Germinal center (tissue), 1 donor: ENCODE results near the gene P4HA3.
A peak's percentile ranks its signal among the peaks of the same experiment; 100 is the strongest.
"Not testable (repeated sequence)": the region's sequence is repeated elsewhere in the genome, so short reads cannot be mapped to it uniquely, and the experiment has no call there.

Experiments used
- DNase-seq: peaks from one replicate; pipeline ENCODE4 v3.0.0; 2012; ENCODE audit warnings: mixed read lengths, low spot score

The P4HA3 gene

DNA sequence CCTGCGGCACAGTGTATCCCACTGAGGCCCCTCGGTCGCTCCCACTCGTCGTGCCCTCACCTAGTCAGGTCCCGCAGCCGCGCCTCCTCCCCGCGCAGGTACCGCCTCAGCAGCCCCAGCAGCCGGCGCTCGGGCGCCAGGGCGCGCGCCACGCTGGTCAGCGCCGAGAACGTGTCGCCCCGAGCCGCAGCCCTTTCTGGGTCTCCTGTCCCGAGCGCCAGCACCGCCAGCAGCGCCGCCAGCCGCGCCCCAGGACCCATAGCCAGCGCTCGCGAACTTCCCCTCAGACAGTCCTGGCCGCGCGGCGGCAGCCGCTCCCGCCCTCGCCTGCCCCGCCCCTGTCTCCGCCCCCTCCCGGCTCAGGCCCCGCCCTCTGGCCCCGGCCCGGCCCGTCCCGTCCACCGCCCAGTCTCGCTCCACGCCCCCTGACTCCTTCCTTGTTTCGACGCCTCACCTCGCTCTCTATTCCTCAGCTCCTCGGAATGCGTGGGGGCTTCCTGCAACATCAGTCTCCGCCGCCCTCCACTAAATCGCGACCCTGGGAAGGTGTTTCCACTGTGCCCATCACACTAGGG lies at the start of gene P4HA3:
TSS of gene P4HA3 (minus strand) at position 289 of the 575 bp plus-strand sequence. CDS start at position 260, 29 bp downstream.
- DNase-seq: peak; percentile 84

DNA sequence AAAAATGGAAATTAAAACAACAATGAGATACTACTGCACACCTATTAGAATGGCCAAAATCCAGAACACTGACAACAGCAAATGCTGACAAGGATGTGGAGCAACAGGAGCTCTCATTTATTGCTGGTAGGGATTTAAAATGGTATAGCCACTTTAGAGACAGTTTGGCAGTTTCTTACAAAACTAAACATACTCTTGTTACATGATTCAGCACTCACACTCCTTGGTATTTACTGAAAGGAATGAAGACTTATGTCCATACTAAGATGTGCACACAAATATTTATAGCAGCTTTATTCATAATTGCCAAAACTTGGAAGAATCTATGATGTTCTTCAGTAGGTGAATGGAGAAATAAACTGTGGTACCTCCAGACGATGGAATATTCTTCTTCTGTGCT lies 46.0 kb upstream of the P4HA3 start:
- no peak for DNase-seq

DNA sequence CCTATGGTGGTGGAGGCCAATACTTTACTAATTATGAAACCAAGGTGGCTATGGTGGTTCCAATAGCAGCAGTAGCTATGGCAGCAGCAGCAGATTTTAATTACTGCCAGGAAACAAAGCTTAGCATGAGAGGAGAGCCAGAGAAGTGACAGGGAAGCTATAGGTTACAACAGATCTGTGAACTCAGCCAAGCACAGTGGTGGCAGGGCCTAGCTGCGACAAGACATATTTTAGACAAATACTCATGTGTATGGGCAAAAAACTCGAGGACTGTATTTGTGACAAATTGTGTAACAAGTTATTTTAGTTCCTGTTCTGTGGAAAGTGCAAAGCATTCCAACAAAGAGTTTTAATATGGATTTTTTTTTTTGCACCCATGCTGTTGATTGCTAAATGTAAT lies 44.2 kb upstream of the P4HA3 start:
- no peak for DNase-seq

DNA sequence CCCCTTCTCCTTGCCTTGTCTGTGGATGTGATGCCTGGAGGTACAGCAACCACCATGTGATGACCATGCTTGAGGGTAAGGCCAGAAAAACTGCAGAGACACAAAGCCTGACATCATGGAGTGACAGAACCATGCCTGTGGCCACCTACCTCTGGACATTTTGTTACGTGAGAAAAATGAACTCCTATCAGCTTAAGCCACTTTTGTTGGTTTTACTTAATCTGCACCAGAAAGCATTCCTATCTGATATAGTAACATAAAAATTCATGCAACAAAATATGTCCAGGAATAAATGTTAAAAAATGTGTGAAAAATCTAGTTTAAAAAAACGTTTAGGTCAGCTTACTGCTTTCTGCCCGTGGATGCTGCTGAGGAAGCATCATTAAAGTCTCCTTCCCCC lies 42.6 kb upstream of the P4HA3 start:
- DNase-seq: no peak

DNA sequence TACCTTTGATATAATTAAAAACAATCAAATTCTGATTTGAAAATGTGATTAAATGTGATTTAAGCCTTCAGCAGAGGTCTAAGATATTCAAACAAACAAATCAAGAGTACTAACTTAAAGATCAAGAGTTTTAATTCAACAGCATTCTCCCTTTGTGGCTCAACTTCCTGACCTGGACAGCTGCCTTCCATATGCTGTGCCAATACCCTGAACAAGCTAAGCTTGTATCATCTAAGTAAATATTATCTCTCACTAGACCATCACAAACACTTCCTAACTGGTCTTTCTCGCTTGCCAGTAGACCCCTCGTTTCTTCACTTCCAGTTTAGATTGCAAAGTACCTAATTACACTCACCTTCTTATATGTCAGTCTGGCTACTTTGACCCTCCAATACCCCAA lies 35.9 kb upstream of the P4HA3 start:
- no peak for DNase-seq

DNA sequence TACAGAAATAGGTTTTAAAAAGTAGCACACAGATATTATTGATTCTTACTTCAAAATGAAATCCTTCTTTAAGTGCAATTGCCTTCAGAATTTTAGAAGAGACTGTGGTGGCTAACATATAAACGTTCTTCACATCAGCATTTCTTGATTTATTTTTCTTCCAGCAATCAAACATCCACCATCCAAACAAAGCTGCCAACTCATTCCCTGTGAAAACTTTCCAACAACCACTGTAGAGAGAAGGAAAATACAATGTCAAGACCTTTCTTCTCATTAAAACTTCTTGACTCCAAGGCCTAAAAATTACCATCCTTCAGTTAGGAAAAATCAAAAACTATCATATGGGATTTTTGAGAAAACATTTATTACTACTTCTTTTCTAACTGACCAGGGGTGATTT lies 34.0 kb upstream of the P4HA3 start:
- DNase-seq: no peak

DNA sequence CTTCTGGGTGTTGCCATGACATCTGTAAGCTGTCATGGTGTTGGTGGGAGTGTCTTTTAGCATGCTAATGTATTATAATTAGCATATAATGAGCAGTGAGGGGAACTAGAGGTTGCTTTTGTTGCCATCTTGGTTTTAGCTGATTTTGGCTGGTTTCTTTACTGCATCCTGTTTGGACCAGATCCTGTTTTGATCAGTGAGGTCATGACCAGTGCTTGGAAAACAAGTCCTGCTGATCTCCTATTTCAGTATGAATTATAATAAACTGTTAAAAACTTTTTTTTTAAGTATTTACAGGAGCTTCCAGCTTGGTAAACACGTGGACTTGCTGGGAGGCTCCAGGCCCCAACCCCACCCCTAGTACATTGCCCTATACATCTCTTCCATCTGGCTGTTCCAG lies 30.5 kb upstream of the P4HA3 start:
- DNase-seq: no peak

DNA sequence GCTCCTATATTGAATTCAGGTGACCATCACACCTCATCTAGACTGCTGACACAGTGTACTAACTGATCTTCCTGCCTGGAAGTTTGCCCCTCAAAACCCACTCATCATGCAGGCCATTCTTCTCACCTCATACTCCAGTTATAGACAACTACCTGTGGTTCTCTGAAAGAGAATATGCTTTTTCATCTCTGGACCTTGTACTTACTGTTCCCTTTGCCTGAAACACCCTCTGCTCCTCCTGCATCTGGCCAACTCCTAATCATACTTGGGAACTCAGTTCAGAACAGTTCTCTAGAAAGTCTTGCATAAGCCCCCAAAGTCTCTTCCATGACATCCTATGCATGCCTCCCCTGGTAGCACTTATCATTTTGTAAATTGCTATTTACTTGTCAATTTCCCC lies 28.2 kb upstream of the P4HA3 start:
- DNase-seq: no peak

DNA sequence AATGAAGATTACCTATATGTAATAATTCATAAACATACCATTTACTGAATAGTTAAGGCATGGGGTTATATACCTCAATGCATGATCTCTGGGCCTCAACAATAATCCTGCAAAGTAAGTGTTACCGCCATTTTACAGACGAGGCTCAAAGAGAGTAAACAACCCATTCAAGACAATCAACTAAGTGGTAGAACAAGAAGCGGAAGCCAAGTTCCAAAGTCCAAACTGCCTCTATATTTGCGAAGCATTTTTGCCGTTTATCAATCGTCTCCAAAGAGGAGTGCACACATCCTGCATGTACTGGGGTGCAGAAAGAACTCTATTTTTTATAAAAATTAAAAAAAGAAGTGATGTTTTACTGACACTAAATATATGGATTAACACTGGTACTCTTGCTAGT lies 27.5 kb upstream of the P4HA3 start:
- DNase-seq: no peak

DNA sequence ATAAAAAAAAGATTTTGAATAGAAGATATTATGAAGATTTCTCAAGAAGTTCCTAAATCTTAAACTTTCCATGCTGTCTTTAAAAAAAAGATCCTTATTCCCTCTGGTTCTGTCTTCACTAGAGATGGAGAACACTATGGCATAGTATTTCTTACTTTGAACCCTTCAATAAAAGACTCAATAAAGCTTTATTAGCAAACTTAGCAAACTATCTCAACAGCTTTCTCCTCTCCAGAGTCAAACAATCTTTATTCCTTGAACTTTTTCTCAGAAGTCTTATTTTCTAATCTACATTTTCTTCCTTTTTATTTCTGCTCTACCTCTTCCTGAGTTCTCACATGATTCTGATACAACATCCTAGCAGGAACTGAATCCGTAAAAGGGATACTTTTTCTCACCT lies 21.8 kb upstream of the P4HA3 start:
- DNase-seq: no peak

DNA sequence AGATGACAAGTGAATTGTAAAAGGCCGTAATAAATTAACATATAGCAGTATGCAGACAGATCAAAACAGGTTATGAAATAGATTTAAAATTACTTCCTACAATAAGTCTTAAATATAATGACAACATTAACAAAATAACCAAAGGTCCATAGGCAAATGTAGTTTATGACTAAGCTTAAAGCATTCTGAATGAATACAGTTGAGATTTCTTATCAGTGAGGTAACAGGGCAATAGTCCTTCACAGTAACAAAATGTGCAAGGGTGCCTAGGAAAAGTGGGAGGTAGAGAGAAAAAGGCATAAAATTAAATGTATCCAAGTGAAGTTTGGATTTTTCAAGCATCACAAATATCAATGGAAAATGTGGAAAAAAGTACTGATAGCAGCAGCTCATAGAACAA lies 20.9 kb upstream of the P4HA3 start:
- no peak for DNase-seq

DNA sequence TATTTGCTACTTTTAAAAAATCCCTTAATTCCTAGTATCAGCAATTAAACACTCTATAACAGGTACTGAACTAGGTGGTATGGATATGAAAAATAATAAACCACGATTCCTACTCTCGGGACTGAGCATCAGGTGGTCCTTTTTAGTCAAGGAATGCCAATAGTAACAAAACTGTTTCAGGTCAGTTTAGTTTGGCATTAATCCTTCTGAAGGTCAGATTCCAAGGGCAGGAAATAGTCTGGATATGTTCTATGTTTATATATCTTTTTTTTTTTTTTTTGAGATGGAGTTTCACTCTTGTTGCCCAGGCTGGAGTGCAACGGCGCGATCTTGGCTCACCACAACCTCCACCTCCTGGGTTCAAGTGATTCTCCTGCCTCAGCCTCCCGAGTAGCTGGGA lies 19.6 kb upstream of the P4HA3 start:
- not testable (repeated sequence) for DNase-seq

DNA sequence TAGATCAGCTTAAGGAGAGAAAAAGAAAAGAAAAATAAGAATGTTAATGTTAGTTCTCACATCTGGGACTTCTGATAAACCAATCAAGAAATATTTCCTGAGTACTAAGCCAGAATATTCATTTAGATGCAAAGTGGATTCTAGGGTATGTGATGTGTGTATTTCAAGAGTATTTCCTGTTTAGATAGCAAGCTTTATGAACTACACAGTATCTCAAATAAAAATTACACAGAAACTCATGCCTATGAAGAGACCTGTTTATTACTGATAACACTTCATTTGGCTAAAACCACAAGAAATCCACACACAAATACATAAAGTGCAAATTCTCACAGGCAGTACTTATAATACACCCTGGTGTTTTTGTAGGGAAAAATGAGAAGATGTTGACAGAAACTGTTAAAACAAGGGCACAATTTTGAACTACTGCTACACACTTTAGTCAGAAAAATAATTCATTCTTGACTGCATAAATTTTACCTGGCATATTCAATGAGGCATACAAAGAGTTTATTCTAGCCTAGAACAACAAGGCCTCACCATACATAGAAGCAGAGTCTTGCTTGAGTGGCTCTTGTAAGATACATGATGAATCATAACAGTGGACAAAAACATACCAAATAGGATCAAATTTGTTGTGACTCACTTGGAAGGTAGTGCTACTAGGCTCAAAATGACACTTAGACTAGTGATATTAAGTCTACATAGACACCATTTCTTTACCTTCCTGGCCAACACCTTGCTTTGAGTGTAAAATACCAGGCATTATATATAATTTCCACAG lies 18.8 kb upstream of the P4HA3 start:
- no peak for DNase-seq

DNA sequence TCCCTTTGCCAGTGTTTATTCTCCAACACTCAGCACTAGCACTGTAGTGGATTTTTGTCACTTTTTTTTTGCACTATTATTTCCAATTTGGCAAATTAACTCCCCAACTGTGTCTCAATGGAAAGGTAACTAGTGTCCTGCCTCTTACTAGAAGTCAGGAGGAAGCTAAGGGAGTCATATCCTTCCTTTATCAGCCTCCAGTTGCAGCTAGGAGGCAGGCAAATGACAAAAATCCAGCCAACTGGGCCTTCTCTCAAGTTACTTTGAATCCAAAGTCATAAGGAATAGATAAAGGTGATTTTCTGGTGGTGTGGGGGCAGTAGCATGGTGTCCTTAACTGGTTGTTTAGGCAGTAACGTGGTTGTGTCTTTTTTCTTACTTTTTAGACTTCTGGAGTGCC lies 15.6 kb upstream of the P4HA3 start:
- DNase-seq: no peak

DNA sequence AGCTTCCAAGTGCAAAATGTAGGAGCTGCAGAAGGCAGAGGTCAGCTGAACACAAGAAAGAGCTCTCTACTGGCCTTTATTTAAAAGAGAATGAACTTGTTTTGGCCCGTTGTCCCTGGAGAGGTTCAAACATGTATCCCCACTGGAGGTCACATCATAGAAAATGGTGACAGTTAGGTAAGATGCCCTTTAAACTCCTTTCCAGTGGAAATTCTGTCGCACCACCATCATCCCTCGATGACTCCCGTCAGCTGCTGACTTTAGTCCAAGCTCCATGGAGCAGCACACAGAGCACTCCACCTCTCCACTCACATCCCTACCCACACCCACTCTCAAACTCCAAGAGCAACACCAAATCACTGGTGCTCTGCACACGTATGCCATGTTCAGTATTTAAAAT lies 15.2 kb upstream of the P4HA3 start:
- no peak for DNase-seq

DNA sequence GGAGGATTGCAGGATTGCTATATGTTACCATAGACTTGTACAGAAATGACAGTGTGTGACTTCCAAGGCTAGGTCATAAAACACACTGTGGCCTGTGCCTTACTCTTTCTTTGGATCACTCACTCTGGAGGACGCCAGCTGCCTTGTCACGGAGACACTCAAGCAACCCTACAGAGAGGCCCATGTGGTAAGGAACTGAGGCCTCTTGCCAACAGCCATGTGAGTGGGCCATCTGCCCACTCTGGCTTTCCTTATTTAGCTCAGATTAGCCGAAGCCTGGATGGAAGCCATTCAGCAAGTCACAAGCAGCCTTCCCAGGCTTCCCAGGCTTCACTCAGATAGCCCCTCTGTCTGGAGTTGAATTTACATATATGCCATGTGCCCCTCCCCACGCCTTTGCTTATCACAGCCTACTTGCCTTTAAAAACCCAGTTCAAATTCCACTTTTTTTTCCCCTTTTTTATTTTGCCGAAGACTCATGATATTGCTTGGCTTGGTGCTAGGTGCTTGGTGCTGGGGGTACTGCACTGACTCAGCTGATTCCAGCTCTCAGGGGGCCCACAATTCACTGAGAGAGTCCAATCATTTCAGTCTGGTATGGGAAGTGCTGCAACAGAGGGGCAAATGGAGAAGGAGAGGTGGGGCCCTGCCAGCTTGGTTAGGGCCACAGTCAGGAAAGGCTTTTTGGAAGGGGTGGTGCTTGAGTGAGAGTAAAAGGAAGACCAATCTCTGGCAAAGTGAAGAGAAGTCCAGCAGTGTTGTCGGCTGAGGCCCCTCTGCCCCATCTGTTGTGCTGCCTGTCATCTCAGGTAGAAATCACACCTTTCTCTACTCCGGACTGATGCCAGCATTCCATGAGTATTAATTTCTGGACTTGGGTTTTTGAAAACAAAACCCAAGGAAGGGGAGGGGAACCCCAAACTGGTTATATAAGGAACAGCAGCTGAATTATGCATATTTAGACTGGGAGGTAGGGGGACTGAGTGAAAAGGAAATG lies 14.5 kb upstream of the P4HA3 start:
- no peak for DNase-seq

DNA sequence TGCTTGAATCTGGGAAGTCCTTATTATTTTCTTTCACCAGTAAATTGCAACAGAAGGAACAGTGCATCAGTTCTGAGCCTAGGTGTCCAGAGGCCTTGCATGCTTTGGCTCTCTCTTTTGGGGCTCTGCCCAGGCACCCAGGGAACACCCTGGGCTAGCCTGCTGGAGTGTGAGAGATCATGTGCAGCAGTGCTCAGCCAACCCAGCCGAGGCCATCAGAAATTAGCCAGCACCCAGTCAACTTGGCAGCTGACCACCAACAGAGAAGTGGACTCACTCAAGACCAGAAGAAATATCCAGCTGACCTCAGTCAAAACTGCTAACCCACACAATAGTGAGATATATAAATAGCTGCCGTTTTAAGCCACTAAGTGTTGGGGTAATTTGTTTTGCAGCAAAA lies 11.2 kb upstream of the P4HA3 start:
- DNase-seq: no peak

DNA sequence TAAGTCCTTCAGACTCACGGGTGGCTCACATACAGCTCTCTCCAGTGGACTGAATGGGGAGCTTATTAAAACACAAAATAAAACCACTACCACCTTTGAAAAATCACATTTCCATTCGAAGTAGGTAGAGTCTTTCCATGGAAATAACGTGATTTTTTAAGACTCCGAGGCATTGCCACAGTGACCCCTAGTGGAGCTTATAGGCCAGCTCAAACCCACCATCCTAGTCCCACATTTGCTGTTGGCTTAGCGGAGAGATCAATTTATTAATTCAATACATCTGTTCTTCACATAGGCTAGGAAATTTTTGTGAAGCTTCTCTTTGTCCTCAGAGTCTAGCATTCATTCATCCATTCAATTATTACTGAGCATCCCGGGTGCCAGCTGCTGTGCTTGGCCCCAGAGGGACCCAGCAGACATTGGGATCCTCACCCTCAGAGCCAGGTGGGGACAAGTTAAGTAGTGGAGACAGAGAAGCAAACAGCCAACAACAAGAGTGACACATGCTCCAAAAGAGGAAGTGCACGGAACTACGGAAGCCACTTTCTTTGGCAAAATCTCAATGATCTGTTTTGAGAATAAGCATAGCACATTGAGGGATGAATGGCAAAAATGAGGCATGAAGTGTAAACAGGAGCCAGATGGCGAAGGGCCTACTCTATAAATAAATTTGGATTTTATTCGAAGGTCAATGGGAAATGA lies 10.2 kb upstream of the P4HA3 start:
- DNase-seq: peak; percentile 11

DNA sequence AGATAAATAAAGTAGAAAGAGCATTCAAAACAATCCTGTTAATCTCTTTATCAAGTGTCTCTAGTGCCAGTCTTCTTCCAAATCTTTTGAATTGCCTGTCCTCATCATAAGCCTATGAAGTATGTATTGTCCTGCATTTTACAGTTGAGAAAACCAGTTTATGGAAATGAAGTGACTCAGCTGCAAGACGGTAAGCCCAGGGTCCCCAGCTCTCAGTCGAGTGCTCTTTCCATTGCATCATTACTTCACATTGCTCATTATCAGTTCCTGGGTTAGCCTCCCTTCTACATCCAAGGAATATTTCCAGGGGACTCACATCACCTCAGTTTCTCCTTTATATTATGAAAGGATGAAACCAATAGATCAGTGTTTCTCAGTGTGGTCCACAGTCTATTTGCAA lies 9.1 kb upstream of the P4HA3 start:
- DNase-seq: no peak

DNA sequence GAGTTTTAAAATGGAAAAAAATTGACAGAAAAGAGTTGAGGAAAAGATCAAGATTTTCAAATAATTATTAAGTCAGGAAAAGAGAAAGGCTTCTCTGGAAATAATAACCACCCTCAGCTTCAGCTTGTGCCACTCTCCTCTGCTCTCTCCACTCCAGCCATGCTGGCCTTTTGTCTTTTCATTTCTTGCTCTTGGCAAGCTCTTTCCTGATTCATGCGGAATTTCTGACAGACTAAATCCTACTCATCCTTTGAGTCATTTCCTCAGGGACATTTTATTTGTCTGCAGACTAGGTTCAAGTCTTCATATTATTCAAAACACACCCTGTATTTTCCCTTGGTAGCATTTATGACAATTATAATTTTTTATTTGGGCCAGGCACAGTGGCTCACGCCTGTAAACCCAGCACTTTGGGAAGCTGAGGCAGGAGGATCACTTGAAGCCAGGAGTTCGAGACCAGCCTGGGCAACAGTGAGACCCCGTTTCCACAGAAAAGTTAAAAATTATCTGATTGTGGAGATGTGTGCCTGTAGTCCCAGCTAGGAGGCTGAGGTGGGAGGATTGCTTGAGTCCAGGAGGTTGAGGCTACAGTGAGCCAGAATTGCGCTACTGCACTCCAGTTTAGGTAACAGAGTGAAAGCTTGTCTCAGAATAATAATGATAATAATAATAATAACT lies 7.8 kb upstream of the P4HA3 start:
- no peak for DNase-seq

DNA sequence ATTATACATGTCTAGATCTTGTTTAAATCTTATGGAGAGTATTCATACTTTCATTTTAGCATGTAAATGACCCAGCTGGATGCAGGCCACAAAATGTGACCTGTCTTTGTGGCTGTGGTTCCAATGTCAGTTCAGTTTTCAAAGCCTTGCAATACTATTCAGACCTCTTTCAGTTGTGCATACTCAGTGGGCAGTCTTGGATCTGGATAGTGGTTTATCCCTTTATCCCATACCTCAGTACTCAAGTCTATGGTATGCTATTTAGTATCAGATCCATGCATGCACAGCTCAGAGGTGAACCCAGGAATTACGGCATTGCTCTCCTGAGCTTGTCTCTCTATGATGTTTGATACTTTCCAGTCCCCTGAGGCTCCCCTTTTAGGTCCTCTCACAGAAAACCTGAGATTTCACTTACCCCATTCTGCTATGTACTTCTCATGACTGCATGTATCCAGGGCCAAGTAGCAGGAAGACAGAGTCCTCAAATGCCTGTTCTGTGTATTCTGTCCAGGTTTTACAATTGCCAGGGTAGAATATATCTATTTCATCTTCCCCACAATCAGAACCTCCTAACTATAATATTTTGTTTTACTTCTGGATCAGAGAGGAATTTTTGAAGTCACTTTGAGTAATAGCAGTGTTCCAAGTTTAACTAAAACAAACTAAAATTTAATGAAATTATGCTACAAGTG lies 6.9 kb upstream of the P4HA3 start:
- DNase-seq: no peak
